HG03095 (cell line): Measurements from ENCODE around the gene INSL6.
"Not testable (repeated sequence)": the region's sequence is repeated elsewhere in the genome, so short reads cannot be mapped to it uniquely, and the experiment has no call there.

Source experiments
- ATAC-seq: cut with Tn5 transposase; IDR thresholded peaks from one replicate; pipeline ENCODE4 v1.9.1; 2021; ENCODE audit warnings: moderate library complexity; ENCODE audit not compliant: unreplicated experiment

Gene INSL6, protein sequence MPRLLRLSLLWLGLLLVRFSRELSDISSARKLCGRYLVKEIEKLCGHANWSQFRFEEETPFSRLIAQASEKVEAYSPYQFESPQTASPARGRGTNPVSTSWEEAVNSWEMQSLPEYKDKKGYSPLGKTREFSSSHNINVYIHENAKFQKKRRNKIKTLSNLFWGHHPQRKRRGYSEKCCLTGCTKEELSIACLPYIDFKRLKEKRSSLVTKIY

DNA sequence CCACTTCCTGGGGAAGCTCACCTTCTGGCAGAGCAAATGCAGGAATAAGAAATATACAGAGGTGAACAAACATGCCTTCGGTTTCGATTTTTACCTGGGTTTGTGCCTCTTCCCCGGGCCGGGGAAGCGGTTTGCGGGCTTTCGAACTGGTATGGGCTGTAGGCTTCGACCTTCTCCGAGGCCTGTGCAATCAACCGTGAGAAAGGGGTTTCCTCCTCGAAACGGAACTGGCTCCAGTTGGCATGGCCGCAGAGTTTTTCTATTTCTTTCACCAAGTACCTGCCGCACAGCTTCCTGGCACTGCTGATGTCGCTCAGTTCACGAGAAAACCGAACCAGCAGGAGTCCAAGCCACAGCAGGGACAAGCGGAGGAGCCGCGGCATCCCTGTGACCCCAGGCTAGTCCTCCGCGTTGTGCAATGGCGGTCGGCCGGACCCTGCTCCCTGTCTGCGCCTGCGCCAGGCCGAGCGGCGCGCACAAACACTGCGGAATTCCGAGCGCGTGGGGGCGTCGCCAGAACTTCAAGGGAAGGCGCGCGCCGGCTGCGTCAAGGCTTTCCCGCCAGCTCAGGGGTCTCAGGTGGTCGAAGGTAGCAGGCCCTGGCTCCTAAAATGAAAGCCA, at the start of gene INSL6:
TSS of gene INSL6 (minus strand) at position 420 of the 621 bp plus-strand sequence. CDS start at position 383, 37 bp downstream.
- no peak for ATAC-seq

GRCh38 chr9:5231212-5231611, 45.8 kb upstream of the INSL6 start, which contains the start of gene INSL4:
TSS of gene INSL4 (plus strand) at chr9:5231419. CDS start at chr9:5231524, 105 bp downstream.
- no peak for ATAC-seq

DNA sequence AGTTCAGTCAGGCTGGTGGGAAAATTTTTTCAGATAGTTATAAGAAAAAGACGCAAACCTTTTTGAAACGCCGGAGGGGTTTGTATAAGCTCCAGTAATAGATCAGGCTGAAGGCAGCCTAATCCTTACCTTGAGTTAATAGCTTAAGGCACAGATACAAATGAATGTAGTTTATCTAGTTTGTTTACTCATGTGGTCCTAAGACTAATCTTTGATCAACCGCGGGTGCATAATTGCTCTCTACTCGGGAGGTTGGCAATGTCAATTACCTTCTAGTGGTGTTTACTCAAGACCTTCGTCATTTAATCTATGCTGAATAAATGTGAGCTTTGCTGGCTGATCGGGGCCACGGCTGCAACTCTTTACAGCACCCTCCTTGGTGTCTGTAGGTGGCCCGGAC, 45.1 kb upstream of the INSL6 start:
- ATAC-seq, result no peak

GRCh38 chr9:5205071-5205470, 19.6 kb upstream of the INSL6 start:
- ATAC-seq, result no peak

GRCh38 chr9:5195463-5195862, 10.0 kb upstream of the INSL6 start:
- ATAC-seq, result no peak

DNA sequence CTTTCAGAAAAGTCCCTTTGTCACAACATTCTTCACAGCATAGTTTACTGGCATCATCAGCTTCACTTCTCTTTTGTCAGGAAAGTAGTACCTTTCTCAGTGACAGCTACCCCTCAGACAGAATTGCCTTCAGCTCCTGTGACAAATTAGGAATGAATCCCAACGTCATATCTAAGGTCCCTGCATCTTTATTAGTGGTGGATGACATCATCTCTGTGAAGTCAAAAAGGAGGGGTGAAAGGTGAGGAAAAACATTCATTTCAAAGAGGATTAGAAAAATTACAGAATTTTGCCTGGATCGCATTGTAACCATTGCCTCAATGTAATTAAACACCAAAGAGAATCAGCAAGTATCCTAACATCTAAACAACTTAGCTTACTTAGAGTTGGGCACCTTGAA, 7.9 kb upstream of the INSL6 start:
- no peak for ATAC-seq

GRCh38 chr9:5191985-5192384, 6.5 kb upstream of the INSL6 start:
- ATAC-seq, result no peak

DNA sequence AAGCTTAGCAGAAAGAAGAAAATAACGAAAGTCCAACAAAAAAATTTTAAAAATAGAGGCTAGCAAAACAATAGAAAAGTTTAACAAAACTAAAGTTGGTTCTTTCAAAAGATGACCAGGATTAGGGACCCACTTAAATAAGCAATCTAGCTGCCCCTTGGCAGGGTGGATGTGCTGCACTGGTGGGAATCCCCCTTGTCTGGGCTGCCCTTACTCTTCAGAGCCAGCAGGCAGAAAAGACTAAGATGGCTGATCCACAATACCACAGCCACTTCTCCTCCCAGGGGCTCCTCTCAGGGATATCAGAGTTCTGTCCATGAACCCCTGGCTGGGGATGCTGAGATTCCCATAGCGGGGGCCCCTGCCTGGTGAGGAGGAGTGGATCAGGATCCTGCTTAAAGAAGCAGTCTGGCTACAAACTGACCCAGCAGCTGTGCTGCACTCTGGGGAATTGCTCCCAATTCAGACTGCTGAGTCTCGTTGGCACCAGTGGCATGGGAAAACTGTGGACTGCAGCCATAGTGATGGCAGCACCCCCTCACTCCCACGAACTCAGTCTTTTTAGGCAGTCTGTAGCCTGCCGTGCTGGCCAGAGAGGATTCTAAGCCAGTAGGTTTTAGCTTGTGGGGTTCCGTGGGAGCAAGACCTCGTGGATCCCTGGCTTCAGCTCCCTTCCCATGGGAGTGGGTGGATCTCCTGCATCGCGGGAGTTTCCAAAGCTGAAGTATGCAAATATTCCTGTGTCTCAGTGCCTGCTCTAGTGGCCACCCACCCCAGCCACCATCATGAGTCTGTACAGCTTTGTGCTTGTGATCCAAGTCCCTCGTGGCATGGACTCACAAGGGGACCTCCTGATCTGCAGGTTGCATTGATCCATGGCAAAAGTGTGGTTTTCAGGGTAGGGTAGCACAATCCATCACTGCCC, 2.9 kb upstream of the INSL6 start:
- ATAC-seq, result no peak

DNA sequence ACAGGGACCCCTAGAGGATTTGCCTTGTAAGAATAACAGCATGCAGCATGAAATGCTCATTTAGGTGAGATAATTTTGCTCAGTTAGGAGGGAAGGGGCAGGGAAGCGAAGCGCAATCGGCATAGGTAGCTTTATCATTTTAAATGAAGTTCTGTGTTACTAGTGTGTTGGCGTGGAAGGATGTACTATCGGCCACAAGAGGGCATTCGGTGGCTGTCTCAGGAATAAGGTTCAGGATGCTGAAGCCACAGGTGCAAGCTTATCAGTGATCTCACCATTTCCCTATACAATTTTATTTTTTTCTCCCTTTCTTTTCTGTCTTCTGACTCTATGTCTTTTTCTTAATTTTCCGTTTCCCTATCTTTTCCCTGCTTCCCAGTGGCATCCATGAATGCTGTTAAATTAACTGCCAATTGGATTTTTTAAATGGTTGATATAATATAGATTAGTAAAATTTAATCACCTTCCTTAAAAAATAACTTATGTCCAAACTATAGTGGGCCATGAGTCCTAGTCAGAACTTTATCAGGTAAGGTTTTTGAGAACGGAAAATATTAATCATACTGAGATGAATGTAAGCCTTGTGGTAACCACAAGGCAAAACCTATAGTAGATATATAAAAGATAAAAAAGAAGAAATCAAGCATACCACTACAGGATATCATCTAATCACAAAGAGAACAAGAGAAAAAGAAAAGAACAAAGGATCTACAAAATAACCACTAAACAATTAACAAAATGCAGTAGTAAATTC, 1.2 kb upstream of the INSL6 start:
- no peak for ATAC-seq

DNA sequence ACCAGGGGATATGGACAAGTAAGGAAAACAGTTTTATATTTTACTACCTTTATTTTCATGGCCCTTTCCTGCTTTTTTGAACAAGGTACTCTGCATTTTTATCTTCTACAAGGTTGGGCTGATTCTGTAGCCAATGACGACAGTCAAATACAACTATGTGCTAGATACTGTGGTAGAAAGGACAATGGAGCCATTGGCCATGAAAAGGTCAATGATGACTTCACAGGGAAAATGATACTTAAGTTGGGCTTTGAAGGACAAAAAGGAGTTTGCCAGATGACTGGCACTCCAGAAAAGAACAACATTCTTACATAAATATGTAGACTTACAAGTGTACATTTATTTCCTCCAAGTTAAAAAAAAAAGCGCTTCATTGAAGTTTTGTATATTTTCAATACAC, 663 bp downstream of the INSL6 start:
- ATAC-seq, result no peak

DNA sequence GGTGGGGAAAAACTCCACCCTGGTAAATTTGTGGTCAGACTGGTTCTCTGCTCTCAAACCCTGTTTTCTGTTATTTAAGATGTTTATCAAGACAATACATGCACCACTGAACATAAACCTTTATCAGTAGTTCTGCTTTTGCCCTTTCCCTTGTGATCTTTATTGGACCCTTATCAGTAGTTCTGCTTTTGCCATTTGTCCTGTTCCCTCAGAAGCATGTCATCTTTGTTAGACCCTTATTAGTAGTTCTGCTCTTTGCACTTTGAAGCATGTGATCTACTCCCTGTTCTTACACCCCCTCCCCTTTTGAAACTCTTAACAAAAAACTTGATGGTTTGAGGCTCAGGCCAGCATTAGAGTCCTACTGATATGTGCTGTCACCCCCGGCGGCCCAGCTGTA, 4.8 kb downstream of the INSL6 start:
- ATAC-seq, result not testable (repeated sequence)

DNA sequence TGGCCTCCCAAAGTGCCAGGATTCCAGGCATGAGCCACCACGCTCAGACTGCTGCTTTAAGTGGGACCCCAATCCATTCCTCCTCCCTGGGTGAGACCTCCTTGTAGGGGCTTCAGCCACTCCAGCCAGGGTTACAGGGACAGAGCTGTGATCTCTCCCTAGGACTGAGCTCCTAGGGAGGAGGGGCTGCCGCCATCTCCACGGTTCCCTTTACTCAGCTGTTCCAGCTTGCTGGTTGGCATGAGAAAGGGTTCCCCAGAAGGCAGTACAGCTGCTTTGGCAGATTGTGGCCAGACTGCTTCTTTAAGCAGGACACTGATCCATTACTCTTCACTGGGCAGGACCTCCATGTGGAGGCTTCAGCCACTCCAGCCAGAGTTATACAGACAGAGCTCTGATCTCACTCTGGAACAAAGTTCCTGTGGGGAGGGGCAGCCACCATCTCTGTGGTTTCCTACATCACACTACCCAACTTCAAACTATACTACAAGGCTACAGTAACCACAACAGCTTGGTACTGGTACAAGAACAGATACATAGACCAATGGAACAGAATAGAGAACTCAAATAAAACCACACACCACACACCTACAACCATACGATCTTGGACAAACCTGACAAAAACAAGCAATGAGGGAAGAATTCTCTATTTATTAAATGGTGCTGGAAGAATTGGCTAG, 7.2 kb downstream of the INSL6 start:
- ATAC-seq, result no peak

DNA sequence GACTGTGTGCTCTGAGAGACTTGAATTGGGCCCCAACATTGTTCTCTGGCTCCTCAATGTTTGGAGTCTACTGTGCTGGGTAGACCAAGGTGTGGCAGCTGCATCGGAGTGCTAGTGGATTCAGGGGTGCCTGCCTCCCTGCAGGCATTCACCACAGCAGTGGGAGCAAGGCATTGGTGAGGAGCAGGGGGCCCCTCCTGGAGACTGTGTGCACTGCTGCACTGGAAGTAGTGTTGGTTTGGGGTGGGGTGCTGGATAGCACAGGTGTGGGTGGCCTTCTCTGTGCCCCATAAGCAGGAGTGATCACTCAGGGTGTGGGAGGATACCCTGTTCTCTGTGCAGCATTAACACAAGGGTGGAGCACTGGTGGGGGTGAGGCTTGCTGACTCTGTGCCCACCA, 39.2 kb downstream of the INSL6 start:
- ATAC-seq, result no peak

GRCh38 chr9:5144217-5144616, 41.2 kb downstream of the INSL6 start:
- ATAC-seq, result no peak

DNA sequence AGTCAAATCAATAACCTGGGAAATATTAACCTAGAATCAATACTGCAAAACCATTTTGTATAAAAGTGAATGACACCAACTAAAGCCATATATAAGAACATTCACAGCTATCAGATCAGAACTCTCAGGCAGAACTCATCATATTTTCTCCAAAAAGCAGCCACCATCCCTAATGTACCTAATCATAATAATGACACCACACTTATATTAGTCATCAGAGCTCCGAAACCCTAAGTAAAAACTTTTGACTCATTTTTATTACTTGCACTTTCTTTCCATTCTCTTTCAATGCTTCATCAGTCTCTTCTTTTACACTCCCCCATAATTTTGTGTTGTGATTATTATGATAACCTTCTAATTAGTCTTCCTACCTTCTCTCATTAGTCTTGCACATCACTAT, 45.3 kb downstream of the INSL6 start:
- no peak for ATAC-seq

DNA sequence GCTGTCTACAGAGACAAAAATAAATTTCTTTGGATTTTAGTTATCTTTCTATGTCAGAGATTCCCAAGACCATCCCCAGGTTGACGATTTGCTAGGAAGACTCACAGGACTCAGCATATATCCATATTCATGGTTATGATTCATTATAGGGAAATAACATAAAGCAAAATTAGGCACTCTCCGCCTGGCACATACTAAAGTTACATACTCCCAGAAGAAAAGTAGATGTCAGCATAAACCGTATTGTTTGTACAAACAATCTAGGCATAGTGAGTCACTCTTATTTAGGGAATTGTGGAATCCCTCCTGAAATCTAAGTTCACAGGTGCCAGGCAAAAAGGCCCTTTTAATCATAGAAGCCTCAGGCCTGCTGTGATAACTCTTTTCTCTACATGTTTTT, 62.9 kb downstream of the INSL6 start:
- no peak for ATAC-seq

DNA sequence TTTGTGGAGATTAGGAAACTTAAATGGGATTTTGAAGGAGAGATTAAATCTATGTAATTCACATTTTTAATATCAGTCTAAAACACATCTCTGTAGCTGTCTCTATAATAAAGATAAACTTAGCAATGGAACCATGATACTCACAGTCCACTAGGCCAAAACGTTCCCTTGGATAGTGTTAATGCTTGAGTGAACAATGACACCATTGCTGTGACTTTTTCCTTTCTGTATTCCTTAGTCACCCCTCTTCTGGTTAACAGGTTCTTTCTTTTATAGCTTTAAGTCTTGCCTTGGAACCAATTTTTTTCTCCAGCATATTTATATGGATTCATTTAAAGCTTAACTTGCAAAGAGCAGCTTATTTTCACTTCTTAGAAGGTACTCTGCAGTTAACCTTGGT, 63.3 kb downstream of the INSL6 start:
- no peak for ATAC-seq

DNA sequence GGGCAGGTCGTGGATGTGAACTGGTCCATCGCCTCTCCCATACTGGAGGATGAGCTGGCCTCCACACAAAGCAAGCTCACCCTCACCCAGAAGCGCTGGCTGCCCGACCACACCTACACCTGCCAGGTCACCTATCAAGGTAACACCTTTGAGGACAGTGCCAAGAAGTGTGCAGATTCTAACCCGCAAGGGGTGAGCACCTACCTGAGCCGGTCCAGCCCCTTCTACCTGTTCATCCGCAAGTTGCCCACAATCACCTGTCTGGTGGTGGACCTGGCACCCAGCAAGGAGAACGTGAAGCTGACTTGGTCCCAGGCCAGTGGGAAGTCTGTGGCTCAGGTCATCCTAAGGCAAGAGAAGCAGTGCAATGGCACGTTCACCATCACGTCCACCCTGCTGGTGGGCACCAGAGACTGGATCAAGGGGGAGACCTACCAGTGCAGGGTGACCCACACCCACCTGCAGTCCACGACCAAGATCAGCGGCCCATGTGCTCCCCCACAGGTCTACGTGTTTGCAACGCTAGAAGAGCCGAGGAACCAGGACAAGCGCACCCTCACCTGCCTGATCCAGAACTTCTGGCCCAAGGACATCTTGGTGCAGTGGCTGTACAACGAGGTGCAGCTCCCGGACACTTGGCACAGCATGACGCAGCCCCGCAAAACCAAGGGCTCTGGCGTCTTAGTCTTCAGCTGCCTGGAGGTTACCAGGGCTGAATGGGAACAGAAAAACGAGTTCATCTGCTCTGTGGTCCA, 71.3 kb downstream of the INSL6 start:
- ATAC-seq, result no peak
